GM18858 (cell line): Measurements from ENCODE around the gene FXYD2.

ENCODE experiments used
- ATAC-seq: cut with Tn5 transposase; IDR thresholded peaks from one replicate; pipeline ENCODE4 v1.9.1; 2021; ENCODE audit not compliant: unreplicated experiment

FXYD2 gene

GRCh38 chr11:117805045-117805444 lies 19.5 kb downstream of the FXYD2 start:
- ATAC-seq, result no peak

GRCh38 chr11:117803896-117804295 lies 20.6 kb downstream of the FXYD2 start:
- no peak for ATAC-seq

DNA sequence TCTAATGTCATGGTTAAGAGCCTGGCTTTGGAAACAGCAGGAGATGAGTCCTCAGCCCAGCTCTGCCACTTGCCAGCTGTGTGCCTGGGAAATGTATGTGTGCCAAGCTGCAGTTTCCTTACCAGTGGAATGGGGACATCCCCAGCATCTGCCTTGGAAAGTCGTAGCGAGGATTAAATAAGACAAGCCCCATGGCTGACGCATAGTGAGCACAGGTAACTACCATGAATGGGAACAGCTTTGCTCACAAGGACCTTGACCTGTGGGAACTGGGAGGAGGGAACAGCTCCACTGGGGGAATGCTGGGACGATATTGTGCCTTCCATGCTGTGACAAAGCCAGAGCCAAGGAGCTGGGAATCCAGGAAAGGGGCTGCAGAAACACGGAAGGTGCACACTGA lies 24.9 kb downstream of the FXYD2 start:
- ATAC-seq, result no peak

- ATAC-seq, result no peak
These were observed 27.5 kb downstream of the FXYD2 start, which contains the start of gene DSCAML1 for GRCh38 chr11:117796872-117797529. Gene DSCAML1 (minus strand): TSS chr11:117797216. CDS start chr11:117797079, 137 bp downstream.

- ATAC-seq, result no peak
These were observed 28.1 kb downstream of the FXYD2 start for GRCh38 chr11:117796456-117796871.

DNA sequence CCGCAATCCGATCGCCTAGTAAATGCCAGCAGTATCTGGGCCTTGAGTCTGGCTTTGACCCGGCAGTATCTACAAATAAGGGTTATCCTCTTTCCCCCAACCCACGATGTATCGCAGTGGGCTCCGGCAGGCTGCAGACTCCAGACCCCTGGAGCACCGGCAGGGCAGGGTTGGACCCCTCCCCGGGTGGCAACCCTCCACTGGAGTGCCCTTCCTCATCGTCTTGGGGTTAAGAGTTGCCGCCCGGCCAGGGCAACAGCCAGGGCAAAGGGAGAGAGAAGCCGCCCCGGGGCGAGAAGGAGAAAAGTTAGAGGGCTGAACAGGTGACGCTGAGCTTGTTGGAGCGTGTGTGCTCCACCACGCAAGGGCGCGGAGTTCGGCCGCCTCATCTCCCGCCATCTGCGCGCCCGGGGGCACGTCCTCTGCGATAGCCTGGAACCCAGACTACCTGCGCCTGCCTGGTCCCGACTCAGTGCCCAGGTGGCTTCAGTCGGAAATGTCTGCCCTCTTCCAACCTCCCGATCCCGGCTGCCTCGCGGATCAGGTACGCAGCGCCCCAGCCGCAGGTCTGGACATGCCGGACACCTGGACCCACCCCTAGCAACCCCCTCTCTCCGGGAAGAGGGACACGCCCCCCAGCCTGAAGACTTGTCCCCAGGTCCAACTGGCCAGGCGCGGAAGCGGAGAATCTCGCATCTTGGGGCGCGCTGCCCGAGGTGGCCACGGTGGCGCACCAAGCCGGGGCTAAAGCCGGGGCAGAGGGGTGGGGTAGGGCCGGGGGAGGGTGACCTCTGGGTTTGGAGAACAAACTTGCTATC lies 28.7 kb downstream of the FXYD2 start:
- ATAC-seq, result no peak

DNA sequence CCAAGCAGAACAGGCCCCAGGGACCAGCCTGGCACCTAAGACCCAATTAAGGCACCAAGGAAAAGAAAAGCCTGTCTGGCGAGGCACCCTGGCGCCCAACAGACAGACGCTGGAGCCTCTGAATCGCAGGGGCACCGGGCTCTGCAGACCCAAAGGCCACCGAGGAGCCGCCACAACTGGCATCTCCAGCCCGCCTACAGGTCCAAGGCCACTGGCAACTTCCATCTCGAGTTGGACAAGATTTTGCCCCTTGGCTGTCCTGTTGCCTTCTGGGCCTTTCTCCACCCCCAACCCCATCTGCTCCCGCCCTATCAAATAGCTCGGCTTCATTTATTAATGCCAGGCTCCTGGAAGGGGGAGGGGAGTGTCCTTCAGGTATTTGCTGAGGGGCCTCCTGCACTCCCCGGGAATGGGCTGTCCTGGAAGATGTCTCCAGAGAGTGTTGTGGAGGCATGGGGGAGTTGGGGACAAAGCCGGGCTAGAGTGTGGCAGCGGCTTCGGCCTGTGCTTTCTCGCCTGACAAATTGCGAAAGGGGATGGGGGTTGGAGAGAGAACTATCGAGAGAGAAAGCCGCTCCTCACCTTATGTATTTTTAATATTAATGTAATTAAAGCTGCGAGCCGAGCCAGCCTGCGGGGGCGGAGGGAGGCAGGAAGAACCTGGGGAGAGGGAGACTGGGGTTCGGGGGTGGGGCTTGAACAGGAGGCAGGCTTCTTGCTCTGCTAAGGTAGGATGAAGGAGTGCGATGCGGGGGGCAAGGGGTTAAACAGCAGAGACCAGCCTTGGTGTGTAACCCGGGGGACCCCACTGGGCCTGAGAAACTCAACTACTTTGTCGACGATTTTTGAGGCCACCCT lies 29.5 kb downstream of the FXYD2 start:
- ATAC-seq, result no peak

GRCh38 chr11:117794135-117794534 lies 30.4 kb downstream of the FXYD2 start:
- ATAC-seq, result no peak

DNA sequence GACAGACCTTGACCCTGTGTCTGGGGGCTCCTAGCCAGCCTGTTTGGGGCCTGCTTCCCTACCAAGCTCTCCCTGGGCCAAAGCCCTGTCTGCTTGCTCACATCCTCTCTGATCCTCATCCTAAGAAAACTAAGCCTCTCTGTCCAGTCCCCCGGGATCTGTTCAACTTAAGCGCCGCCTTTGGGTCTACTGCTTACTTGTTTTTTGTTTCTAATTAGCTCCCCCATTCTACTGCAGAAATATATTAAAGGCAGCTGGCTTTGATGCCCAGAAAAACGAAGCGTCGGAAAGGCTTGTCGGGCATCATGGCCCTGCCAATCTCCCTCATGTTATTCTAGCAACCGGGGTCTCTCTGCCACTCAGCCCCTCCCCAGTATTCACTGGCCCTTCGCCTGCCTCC lies 31.0 kb downstream of the FXYD2 start:
- no peak for ATAC-seq

DNA sequence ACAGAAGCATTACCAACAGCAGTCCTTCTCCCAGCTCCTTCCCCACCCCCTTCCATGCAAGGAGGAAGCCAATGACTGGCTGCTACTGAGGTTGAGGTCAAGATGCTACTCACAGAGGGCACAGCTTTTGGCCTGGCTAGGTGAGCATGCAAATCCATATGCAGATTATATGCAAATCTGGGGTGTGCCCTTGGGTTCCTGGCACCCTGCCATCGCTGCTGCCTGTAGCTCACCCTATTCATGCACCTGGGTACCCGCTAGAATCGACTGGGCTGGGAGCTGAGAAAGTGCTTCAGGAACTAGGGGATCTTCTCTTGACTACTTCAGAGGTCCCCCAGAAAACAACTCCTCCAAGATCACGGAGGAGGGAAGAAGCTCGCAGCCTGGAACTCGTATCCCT lies 31.6 kb downstream of the FXYD2 start:
- ATAC-seq, result no peak

DNA sequence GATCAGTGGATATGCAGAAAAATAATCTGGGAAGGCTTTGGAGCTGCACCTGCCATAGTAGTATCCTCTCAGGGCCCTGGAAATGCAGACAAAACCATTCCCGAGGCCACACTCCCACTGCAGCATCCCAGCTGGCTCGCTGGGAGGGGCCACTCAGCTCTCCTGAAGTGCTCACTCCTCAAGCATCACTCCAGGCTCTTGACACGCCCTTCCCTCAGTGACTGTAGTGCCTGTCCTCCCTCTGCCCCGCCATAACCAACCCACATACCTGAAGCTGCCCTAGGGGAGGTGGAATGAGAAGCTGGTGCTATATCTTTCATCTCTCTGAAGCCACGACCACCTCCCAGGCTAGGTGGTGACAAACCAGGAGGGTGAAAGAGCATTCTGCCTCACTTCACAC lies 32.3 kb downstream of the FXYD2 start:
- ATAC-seq, result no peak

DNA sequence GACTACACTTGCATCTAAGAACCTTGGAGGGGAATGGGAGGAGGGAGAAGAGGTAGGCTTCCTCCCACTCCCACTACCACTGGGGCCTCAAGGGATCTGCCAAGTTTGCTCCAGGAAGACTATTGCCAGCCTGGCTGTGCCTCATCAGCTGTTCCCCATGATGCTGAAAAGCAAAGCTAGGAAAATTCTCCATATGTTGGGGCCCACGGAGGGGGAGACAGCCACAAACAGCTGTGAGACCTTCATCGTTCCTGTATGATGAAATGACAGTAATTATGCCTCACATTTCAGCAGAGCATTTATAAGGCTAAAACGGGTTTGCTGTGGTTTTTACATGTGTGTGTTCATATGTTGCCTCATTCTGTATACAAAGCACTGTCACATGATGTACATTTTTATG lies 34.3 kb downstream of the FXYD2 start:
- no peak for ATAC-seq

GRCh38 chr11:117789241-117789640 lies 35.3 kb downstream of the FXYD2 start:
- ATAC-seq, result no peak

- no peak for ATAC-seq
These were observed 38.2 kb downstream of the FXYD2 start for GRCh38 chr11:117786135-117786870.

- ATAC-seq, result no peak
These were observed 42.4 kb downstream of the FXYD2 start for GRCh38 chr11:117782101-117782500.

DNA sequence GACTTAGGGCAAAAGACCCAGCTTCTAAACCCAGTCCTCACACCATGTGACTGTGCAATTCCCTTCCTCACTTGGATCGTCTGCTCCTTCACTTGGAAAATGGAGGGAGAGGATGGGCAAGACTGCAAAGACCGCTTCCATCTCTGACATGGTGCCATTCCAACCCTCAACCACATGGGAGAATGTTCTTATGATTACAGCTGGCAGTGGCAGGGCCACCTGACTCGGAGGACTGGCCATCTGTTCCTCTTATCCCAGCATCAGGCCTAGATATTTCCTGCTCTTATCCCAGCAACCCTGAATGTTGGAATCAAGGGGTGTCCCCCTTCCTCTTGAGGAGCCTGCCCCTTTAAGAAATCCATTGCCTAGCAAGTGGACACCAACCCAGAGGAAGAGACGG lies 42.9 kb downstream of the FXYD2 start:
- ATAC-seq, result no peak

- ATAC-seq, result no peak
These were observed 44.1 kb downstream of the FXYD2 start for GRCh38 chr11:117780456-117780855.

DNA sequence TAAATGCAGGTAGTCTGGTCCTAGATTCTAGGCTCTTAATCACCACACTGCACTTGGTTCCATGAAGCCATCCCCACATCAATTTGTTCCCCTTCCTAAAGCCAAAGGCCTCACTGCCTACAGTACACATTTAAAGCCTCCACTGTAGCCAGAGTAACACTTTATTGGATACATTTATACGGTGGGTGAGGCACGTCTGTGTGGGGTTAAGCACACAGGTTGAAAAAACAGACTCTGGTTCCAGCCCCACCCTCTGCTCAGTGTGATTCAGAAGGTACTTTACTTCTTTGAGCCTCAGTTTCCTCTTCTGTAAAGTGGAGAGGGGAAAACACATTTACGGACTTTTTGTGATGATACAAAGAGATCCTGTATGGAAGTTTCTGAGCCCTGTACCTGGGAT lies 50.0 kb downstream of the FXYD2 start:
- no peak for ATAC-seq

DNA sequence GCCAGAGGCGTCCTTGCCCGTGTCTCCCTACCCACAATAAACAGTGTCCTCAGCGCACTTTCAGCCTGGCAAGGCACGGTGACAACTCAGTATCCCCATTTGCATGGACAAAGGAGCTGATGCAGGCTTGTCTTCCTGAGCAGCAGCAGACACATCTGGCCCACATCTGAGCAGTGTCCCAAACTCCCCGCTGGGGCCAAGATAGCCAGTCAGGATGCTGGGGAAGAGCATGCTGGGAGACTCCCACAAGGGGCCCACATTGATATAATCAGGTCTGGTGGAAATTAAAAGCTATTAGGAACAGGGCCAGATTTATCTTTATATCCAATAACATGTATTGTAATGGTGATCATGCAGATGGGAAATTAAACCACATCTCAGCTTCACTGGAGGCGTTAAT lies 52.2 kb downstream of the FXYD2 start:
- ATAC-seq, result no peak

DNA sequence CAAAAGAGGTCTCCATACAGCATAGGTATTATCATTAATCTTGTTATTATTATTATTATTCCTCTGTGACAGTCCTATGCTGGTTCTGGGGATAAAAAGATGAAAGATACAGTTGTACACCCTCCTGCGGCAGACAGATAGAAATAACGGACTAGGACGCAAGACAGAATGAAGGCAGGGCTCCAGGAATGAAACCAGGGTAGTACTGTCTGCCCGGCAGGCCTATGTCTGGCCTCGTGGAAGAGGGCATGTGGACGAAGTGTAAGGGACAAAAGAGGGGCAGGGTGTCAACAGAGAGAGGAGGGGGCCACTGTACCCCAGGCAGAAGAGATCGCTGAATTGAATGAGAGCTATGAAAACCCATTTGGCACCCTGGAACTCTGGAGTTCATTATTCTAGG lies 52.7 kb downstream of the FXYD2 start:
- ATAC-seq, result no peak

- ATAC-seq, result no peak
These were observed 53.3 kb downstream of the FXYD2 start for GRCh38 chr11:117771197-117771596.
